Esophagus squamous epithelium (tissue), 5 donors: ENCODE measurements around the gene SLC11A2. TPM values are rescaled to one million over a fixed set of nuclear protein-coding genes. Genes with fewer than 3 reads are reported as not detected.
"Not testable (repeated sequence)": the region's sequence is repeated elsewhere in the genome, so short reads cannot be mapped to it uniquely, and the experiment has no call there.

ENCODE experiments used
- DNase-seq: peaks from one replicate; lab custom pipeline; 2025; lab: John Stamatoyannopoulos, UW
- H3K27ac ChIP-seq, 4 donors: fragments of 200-600 bp; sonication (generic); one replicate each; pipeline ENCODE4 v1.5.1; 2016 to 2019; ENCODE audit warnings: mild to moderate bottlenecking in 1 of 4
- H3K27me3 ChIP-seq, 4 donors: fragments of 200-600 bp; sonication (generic); 1 replicate in 3 of 4; 2 replicates in 1 of 4; pipeline versions ENCODE4 v1.5.1 to v1.6.0; 2017 to 2021; ENCODE audit warnings: antibody characterized with exemption in 1 of 4
- H3K36me3 ChIP-seq, 3 donors: fragments of 200-600 bp; sonication (generic); one replicate each; pipeline ENCODE4 v1.5.1; 2016 to 2019
- H3K4me1 ChIP-seq, 3 donors: fragments of 200-600 bp; sonication (generic); one replicate each; pipeline ENCODE4 v1.5.1; 2017 to 2019
- H3K4me3 ChIP-seq, 4 donors: fragments of 200-600 bp; sonication (generic); 1 replicate in 3 of 4; 2 replicates in 1 of 4; pipeline ENCODE4 v1.5.1; 2016 to 2019; ENCODE audit warnings: mild to moderate bottlenecking in 2 of 4, moderate library complexity in 1 of 4
- H3K9me3 ChIP-seq, 3 donors: fragments of 200-600 bp; sonication (generic); one replicate each; pipeline ENCODE4 v1.5.1; 2016 to 2019
- POLR2A ChIP-seq, 4 donors: fragments of 450-650 bp; IDR thresholded peaks; one replicate each; pipeline ENCODE4 v1.6.1; 2017; ENCODE audit warnings: antibody characterized with exemption in 4 of 4, mild to moderate bottlenecking in 4 of 4, moderate library complexity in 3 of 4
- WGBS, 2 donors: methylation state at CpG; one replicate each; pipeline ENCODE4 v1.1.5; 2018; 5-methylcytosine and 5-hydroxymethylcytosine counted together
- intact Hi-C: fragments of 100-400 bp; cut with DNase I; formaldehyde crosslinking; loops from one replicate; pipeline ENCODE4 v1.15.0; 2022
- total RNA-seq, 4 donors: library from RNA; depleted of rRNA; stranded (reverse); fragments of >200 nt; gene quantifications; one replicate each; pipeline ENCODE4 v1.1.0, GENCODE V29; 2016
- TF ChIP-seq, protein P1 (sequence below), 6 experiments: fragments of 450-650 bp in 4 of 6; fragments of 200-600 bp in 2 of 6; sonication (generic) in 2 of 6; IDR thresholded peaks; one replicate each; pipeline ENCODE4 v1.5.1; 2016 to 2019; ENCODE audit warnings: antibody characterized with exemption in 6 of 6, mild to moderate bottlenecking in 4 of 6, moderate library complexity in 4 of 6
- donor health status: DM: yes; HTN: yes; CAD: no.

The SLC11A2 gene
- total RNA-seq, 4 donors from 2014 or later = 23.6 to 78.9 (median 39.9) TPM

DNA sequence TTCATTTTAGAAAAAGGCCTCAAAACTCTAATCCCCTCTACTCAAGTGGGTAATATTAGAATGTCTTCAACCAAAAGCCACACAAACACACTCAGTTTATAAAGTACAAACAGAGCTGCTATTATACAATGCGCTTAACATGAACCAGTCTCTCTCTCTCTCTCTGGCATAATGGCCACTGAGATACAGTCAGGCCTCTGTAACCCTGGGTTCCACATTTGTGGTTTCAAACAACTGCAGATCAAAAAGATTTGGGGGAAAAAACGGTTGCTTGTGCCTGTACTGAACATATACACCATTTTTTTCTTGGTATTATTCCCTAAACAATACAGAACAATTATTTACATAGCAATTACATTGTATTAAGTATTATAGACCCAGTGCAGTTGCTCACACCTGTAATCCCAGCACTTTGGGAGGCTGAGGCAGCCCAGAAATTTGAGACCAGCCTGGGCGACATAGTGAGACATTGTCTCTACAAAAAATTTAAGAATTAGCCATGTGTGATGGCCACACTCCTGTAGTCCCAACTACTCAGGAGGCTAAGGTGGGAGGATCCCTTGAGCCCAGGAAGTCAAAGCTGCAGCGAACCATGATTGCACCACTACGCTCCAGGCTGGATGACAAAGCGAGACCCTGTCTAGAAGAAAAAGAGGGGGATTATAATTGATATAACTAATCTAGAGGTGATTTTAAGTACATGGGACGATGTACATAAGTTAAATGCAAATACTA lies 5.6 kb downstream of the SLC11A2 start:
- no peaks in the 10 kb centered on the region for H3K27me3 ChIP-seq
- 81 to 87% methylated on average over 6 to 7 of the region's 7 CpGs for WGBS, 2 donors
- no peaks in the 10 kb centered on the region for H3K36me3 ChIP-seq
- H3K4me1 ChIP-seq = peaks cover 7 to 66% (median 23%) of the 10 kb centered on the region in 3 donors
- intact Hi-C loops = no loop called here
- H3K4me3 ChIP-seq = no peak overlapping the region
- TF ChIP-seq POLR2A (IDR thresholded peaks at IDR 0.05) = no peak
- TF ChIP-seq, protein P1, sequence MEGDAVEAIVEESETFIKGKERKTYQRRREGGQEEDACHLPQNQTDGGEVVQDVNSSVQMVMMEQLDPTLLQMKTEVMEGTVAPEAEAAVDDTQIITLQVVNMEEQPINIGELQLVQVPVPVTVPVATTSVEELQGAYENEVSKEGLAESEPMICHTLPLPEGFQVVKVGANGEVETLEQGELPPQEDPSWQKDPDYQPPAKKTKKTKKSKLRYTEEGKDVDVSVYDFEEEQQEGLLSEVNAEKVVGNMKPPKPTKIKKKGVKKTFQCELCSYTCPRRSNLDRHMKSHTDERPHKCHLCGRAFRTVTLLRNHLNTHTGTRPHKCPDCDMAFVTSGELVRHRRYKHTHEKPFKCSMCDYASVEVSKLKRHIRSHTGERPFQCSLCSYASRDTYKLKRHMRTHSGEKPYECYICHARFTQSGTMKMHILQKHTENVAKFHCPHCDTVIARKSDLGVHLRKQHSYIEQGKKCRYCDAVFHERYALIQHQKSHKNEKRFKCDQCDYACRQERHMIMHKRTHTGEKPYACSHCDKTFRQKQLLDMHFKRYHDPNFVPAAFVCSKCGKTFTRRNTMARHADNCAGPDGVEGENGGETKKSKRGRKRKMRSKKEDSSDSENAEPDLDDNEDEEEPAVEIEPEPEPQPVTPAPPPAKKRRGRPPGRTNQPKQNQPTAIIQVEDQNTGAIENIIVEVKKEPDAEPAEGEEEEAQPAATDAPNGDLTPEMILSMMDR (IDR thresholded peaks at IDR 0.05) = no peak
- H3K9me3 ChIP-seq = no peaks in the 10 kb centered on the region
- DNase-seq = no peak
- H3K27ac ChIP-seq = peak overlapping the region in 1 of 4 donors; percentile 21

GRCh38 chr12:51019927-51020326 lies 6.3 kb downstream of the SLC11A2 start:
- Histone ChIP-seq H3K27ac (no peak overlapping the region), H3K27me3 (no peaks in the 10 kb centered on the region), H3K4me1 (peaks cover 7 to 59% (median 18%) of the 10 kb centered on the region in 3 donors), H3K4me3 (no peak overlapping the region), H3K9me3 (no peaks in the 10 kb centered on the region), H3K36me3 (no peaks in the 10 kb centered on the region)
- DNase-seq = no peak
- intact Hi-C loops = no loop called here
- no peak for TF ChIP-seq POLR2A (IDR thresholded peaks at IDR 0.05)
- WGBS, 2 donors = 79 to 88% methylated on average over 2 of the region's 2 CpGs

DNA sequence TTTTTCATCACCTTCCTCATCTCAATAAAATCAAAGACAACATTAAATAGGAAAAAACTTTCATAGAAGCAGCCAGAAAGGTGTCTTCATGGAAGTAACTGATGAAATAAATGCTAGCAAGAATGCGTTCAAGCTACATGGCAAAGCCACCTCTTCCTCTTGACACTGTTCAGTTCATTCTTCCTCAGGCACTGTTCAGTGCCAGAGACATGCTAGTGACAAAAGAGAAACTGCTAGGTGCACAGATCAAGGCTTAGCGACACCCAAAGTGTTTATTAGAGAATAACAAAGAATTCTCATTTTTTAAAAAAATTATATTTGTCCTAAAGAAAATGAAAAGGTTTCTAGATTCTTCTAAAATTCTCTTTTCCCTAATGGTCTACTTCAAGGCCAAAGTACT lies 7.2 kb downstream of the SLC11A2 start:
- no peak overlapping the region for H3K27ac ChIP-seq
- H3K4me3 ChIP-seq = no peak overlapping the region
- peaks cover 4 to 49% (median 14%) of the 10 kb centered on the region in 3 donors for H3K4me1 ChIP-seq
- H3K27me3 ChIP-seq = no peaks in the 10 kb centered on the region
- no peaks in the 10 kb centered on the region for H3K9me3 ChIP-seq
- no peaks in the 10 kb centered on the region for H3K36me3 ChIP-seq
- DNase-seq = no peak
- 85 to 87% methylated on average over 2 of the region's 2 CpGs for WGBS, 2 donors
- TF ChIP-seq, protein P1 (IDR thresholded peaks at IDR 0.05) = no peak
- intact Hi-C loops = no loop called here

DNA sequence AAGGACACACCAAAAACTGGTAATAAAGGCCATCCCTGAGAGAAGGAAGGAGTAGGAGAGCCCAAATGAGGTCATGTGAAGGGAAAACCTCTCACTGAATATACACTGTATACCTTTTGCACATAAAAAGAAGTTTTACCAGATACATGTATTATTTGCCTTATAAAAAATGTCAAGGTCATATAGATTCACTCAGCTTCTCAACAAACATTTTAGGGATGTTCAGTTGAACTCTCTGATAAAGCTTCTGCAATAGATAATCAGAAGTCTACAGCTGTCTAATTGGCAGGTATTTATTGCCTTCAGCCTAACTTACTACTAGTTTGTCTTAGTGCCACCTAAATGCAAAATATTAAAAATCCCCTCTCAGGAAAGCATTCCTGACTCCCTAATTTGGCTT lies 8.7 kb downstream of the SLC11A2 start:
- Histone ChIP-seq H3K36me3 (no peaks in the 10 kb centered on the region), H3K27me3 (no peaks in the 10 kb centered on the region), H3K27ac (no peak overlapping the region), H3K4me3 (no peak overlapping the region), H3K4me1 (peaks cover under 1 to 49% (median 4%) of the 10 kb centered on the region in 3 donors), H3K9me3 (no peaks in the 10 kb centered on the region)
- DNase-seq = no peak
- TF ChIP-seq, protein P1 (IDR thresholded peaks at IDR 0.05) = no peak
- no peak for TF ChIP-seq POLR2A (IDR thresholded peaks at IDR 0.05)
- intact Hi-C loops = no loop called here

- peaks cover 8 to 42% (median 11%) of the 10 kb centered on the region in 3 donors for H3K4me1 ChIP-seq
- H3K36me3 ChIP-seq, H3K9me3 ChIP-seq, H3K27me3 ChIP-seq, H3K27ac ChIP-seq, DNase-seq, H3K4me3 ChIP-seq, intact Hi-C loops: not testable (repeated sequence)
- WGBS, 2 donors = 77 to 83% methylated on average over 9 of the region's 9 CpGs
Observed at GRCh38 chr12:51014467-51014866, 11.7 kb downstream of the SLC11A2 start.

DNA sequence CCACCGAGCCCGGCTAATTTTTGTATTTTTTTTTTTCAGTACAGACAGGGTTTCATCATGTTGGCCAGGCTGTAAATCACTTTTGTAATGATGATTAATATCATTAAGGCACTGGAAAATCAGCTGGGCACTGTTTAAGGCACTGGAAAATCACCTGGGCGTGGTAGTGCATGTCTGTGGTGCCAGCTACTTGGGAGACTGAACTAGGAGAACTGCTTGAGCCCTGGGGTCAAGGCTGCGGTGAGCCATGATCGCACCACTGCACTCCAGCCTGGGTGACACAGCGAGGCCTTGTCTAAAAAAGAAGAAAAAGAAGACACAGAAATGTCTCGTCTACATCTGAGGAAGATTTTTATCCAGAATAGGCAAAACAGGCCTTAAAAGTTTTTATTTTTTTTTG lies 12.7 kb downstream of the SLC11A2 start:
- Histone ChIP-seq H3K4me1 (peaks cover 8 to 37% (median 11%) of the 10 kb centered on the region in 3 donors), H3K4me3 (no peak overlapping the region), H3K27me3 (no peaks in the 10 kb centered on the region), H3K27ac (no peak overlapping the region), H3K9me3 (no peaks in the 10 kb centered on the region), H3K36me3 (peaks cover 0 to under 1% (median 0%) of the 10 kb centered on the region in 3 donors)
- intact Hi-C loops = no loop called here
- 65 to 81% methylated on average over 7 of the region's 7 CpGs for WGBS, 2 donors
- no peak for DNase-seq
- TF ChIP-seq, protein P1 (IDR thresholded peaks at IDR 0.05) = no peak
